Activated naive CD8-positive, alpha-beta T cell treated with anti-CD3 and anti-CD28 coated beads, Interleukin-2, amount 50 U/mL, for 16 hours (primary cell): ENCODE measurements around the gene CPNE4.

Source experiments
- DNase-seq: peaks from one replicate; pipeline ENCODE4 v3.0.0-alpha.2; 2020; ENCODE audit warnings: low read depth, low spot score

The CPNE4 gene

GRCh38 chr3:131701153-131701770, 333.6 kb downstream of the CPNE4 start:
- no peak for DNase-seq

- DNase-seq, result no peak
These were observed 335.8 kb downstream of the CPNE4 start for GRCh38 chr3:131699001-131699400.

- DNase-seq, result no peak
These were observed 340.4 kb downstream of the CPNE4 start for GRCh38 chr3:131694376-131694775.

- DNase-seq, result no peak
These were observed 342.5 kb downstream of the CPNE4 start for GRCh38 chr3:131692356-131692755.

GRCh38 chr3:131690800-131691199, 344.0 kb downstream of the CPNE4 start:
- DNase-seq, result no peak

GRCh38 chr3:131688370-131688769, 346.4 kb downstream of the CPNE4 start:
- DNase-seq, result no peak

GRCh38 chr3:131669600-131669999, 365.2 kb downstream of the CPNE4 start:
- DNase-seq, result no peak

GRCh38 chr3:131658771-131659170, 376.0 kb downstream of the CPNE4 start:
- DNase-seq, result no peak

GRCh38 chr3:131658115-131658514, 376.7 kb downstream of the CPNE4 start:
- DNase-seq, result no peak

- DNase-seq, result no peak
These were observed 379.6 kb downstream of the CPNE4 start for GRCh38 chr3:131655070-131655690.

- DNase-seq, result no peak
These were observed 389.2 kb downstream of the CPNE4 start for GRCh38 chr3:131645638-131646037.

GRCh38 chr3:131636266-131636775, 398.5 kb downstream of the CPNE4 start:
- DNase-seq, result no peak

GRCh38 chr3:131630807-131631206, 404.0 kb downstream of the CPNE4 start:
- no peak for DNase-seq

GRCh38 chr3:131630097-131630496, 404.7 kb downstream of the CPNE4 start:
- no peak for DNase-seq

GRCh38 chr3:131623431-131623830, 411.4 kb downstream of the CPNE4 start:
- DNase-seq, result no peak

- DNase-seq, result no peak
These were observed 412.1 kb downstream of the CPNE4 start for GRCh38 chr3:131622726-131623125.

- DNase-seq, result no peak
These were observed 413.8 kb downstream of the CPNE4 start for GRCh38 chr3:131620977-131621376.

- no peak for DNase-seq
These were observed 415.0 kb downstream of the CPNE4 start for GRCh38 chr3:131619821-131620220.

- no peak for DNase-seq
These were observed 418.1 kb downstream of the CPNE4 start for GRCh38 chr3:131616719-131617118.

GRCh38 chr3:131612745-131613144, 422.1 kb downstream of the CPNE4 start:
- no peak for DNase-seq

- no peak for DNase-seq
These were observed 424.6 kb downstream of the CPNE4 start for GRCh38 chr3:131610174-131610573.

- DNase-seq, result no peak
These were observed 426.1 kb downstream of the CPNE4 start for GRCh38 chr3:131608741-131609140.

GRCh38 chr3:131608296-131608695, 426.5 kb downstream of the CPNE4 start:
- no peak for DNase-seq
